ENCODE data around the gene ZSWIM6.
A peak's percentile ranks its signal among the peaks of the same experiment; 100 is the strongest.

The ZSWIM6 gene

DNA sequence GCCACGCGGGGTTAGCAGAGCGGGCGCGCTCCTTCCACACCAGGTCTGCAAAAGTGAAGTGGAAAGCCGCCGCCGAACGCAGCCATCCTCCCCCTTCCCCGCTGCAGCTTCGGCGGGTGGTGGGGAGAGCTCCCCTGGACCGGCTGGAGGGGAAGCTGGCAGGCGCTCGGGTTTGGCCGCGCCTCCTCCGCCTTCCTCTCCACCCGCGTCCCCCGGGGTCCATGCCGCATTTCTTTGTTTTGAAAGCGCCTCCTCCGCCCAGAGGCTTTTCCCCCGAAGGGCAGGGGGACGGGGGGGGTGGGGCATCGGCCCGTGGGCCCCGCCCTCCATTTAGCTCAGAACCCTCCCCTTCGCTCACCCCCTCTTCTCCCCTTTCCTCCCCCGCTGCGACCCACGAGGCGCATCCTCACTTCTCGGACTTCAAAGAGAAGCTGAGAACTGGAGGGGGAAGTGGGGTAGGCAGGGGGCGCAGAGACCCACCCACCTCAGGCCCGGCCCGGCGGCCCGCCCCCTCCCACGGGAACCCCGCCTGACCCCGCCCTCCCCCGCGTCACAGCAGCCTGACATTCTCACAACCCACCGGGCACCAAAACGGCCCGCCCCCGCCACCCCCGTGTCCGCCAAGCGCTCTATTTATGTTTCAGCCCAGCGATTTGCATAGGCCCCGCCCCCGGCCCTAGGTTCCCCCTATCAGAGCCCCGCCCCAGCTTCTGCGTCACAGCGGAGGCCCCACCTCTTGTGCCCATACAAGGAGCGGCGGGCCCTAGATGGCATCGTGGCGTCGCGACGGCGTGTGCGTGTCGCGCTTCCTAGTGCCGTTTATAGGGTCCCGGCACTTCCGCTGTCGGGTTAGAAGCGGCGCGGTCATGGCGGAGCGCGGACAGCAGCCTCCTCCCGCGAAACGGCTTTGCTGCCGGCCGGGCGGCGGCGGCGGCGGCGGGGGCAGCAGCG, at the start of gene ZSWIM6:
Gene ZSWIM6, plus strand, starts transcription at position 852 of the 951 bp plus-strand sequence. Its CDS starts 15 bp downstream, at position 867.
- peak; percentile 95 to 98 for DNase-seq (ENCODE audit: low read depth in 1 of 2, low spot score in 1 of 2)

- no peak for DNase-seq (ENCODE audit: low read depth in 1 of 2, low spot score in 1 of 2)
Observed at GRCh38 chr5:61283471-61283870, 48.6 kb upstream of the ZSWIM6 start.

GRCh38 chr5:61285531-61285930, 46.5 kb upstream of the ZSWIM6 start:
- no peak for DNase-seq (ENCODE audit: low read depth in 1 of 2, low spot score in 1 of 2)

GRCh38 chr5:61286446-61287132, 45.5 kb upstream of the ZSWIM6 start:
- DNase-seq (ENCODE audit: low read depth in 1 of 2, low spot score in 1 of 2), result no peak

- DNase-seq (ENCODE audit: low read depth in 1 of 2, low spot score in 1 of 2), result no peak
Observed at GRCh38 chr5:61287474-61287873, 44.6 kb upstream of the ZSWIM6 start.

GRCh38 chr5:61289241-61289640, 42.8 kb upstream of the ZSWIM6 start:
- no peak for DNase-seq (ENCODE audit: low read depth in 1 of 2, low spot score in 1 of 2)

DNA sequence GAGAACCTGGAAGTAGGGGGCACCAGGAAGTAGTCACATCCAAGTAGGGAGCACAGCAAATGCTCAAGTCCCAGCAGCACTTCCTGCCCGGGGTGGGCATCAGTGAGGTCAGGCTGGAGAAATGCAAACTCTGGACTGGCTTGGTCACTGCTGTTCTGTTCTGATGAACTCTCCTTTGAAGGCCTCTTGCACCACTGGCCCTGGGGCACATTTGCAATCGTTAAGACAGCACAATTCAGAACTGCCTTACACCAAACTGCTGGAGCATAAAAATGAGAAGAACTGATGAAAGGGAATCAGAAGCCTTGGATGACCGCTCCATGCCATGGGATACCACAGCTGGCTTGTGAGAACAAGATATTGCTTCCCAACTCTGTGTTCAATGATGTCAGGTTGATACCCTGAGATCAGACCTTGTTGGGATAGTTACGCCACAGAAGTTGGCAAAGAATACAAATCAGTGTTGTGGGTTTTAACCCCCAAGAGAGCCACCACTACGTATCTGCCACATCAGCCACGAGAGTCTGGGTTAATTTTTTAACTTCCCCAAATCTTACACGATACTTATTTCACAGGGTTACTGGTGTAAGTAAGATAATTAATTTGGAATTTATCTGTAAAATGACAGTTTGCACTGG, 42.3 kb upstream of the ZSWIM6 start:
- DNase-seq (ENCODE audit: low read depth in 1 of 2, low spot score in 1 of 2), result no peak

- no peak for DNase-seq (ENCODE audit: low read depth in 1 of 2, low spot score in 1 of 2)
Observed at GRCh38 chr5:61290791-61291210, 41.3 kb upstream of the ZSWIM6 start.

DNA sequence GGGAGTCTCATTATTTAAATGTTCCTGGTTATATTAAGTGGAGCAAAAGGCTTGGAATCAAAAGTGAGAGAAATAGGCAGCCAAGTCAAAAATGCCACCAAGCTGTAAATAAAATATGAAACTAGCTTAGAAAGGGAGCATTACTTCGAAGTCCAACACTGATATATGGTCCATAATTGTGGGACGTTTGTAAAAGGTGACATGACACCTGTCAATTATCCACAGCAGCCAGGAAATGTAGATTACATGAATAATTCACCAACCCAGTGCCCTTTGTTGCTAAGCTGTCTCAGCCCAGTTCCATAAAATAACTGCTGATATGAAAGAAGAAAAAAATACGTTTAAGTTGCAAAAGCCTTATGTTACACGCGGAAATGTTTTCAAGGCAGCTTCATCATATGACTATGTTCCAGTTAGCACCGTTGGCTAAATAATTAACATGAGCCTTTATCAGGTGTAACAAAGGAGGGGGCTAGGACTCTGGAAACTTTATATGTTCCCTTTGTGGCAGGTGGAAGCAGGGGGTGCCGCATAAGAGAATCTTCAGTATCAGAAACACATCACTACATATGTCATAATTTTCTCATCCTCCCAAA, 39.9 kb upstream of the ZSWIM6 start:
- no peak for DNase-seq (ENCODE audit: low read depth in 1 of 2, low spot score in 1 of 2)

DNA sequence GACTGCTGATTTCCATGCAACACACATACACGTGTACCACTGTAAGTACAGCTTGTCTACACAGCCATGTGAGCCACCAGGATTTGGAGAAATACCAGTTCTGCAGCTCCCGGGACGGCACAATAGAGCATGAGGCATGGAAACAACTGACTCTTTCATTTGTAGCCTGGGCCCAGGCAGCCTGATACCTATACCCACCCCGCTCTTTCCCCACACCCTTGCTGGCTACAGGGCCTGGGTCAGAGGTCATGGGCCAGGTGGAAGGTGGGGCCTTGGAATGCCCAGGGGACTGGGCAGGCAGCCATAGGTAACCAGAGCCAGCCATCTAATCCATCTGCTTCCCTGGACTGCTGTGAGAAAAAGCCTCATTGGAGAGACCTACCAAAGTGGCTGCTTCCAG, 39.0 kb upstream of the ZSWIM6 start:
- DNase-seq (ENCODE audit: low read depth in 1 of 2, low spot score in 1 of 2), result no peak

- DNase-seq (ENCODE audit: low read depth in 1 of 2, low spot score in 1 of 2), result no peak
Observed at GRCh38 chr5:61293873-61294272, 38.2 kb upstream of the ZSWIM6 start.

DNA sequence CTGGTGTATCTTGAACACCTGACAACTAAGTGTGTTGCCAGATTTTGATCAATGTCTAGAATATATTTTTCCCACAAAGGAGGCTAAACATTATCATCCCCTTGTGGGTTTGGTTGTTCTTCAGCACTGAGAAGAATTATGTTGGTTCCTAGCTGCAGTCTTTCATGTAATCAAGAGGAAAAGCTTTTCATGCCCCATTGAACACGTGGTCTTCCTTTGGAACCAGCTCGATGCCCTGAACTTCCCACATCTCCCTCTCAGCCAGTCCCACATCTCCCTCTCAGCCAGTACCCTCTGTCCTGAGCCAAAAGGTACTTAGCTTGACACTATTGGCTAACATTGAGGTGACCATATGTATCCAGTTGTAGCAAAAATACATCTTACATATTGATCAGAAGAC, 36.7 kb upstream of the ZSWIM6 start:
- DNase-seq (ENCODE audit: low read depth in 1 of 2, low spot score in 1 of 2), result no peak

DNA sequence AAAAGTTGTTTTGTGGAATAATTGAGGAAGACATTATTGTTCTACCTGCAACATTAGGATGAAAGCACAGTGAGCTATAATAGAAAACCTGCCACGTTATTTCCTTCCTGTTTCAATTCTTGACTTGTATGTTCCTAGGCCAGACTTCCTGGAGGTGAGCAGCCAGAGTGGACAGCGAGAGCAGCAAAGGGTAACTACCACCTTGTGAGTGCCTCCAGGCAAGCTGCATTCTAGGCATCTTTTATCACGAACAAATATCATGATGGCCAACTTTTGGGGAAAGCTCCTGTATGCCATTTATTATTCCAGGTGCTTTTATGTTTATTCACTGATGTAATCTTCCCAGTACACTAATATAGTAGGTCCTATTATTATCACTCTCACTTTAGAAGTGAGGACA, 34.0 kb upstream of the ZSWIM6 start:
- no peak for DNase-seq (ENCODE audit: low read depth in 1 of 2, low spot score in 1 of 2)

- no peak for DNase-seq (ENCODE audit: low read depth in 1 of 2, low spot score in 1 of 2)
Observed at GRCh38 chr5:61298580-61298979, 33.5 kb upstream of the ZSWIM6 start.

GRCh38 chr5:61299261-61299681, 32.8 kb upstream of the ZSWIM6 start:
- DNase-seq (ENCODE audit: low read depth in 1 of 2, low spot score in 1 of 2), result no peak

- no peak for DNase-seq (ENCODE audit: low read depth in 1 of 2, low spot score in 1 of 2)
Observed at GRCh38 chr5:61301341-61302199, 30.5 kb upstream of the ZSWIM6 start.

GRCh38 chr5:61302200-61302563, 29.9 kb upstream of the ZSWIM6 start:
- no peak for DNase-seq (ENCODE audit: low read depth in 1 of 2, low spot score in 1 of 2)

- no peak for DNase-seq (ENCODE audit: low read depth in 1 of 2, low spot score in 1 of 2)
Observed at GRCh38 chr5:61303346-61303745, 28.7 kb upstream of the ZSWIM6 start.

- no peak for DNase-seq (ENCODE audit: low read depth in 1 of 2, low spot score in 1 of 2)
Observed at GRCh38 chr5:61304590-61305381, 27.3 kb upstream of the ZSWIM6 start.

Measured in stimulated activated CD4-positive, alpha-beta T cell treated with anti-CD3 and anti-CD28 coated beads, Interleukin-15, amount 100 ng/mL, for 1 hour (primary cell).